ENCODE data around the gene LRRC28. TPM values are rescaled to one million over a fixed set of nuclear protein-coding genes. Genes with fewer than 3 reads are reported as not detected.
A peak's percentile ranks its signal among the peaks of the same experiment; 100 is the strongest.

Gene LRRC28
- total RNA-seq, 4 donors from 2014 or later: 56.5 to 82.7 (median 64.2) TPM

- Histone ChIP-seq H3K36me3 (no peaks in the 10 kb centered on the region), H3K27ac (peak overlapping the region in 3 of 4 donors; percentile 37 to 68 (median 40))
Observed at GRCh38 chr15:99408236-99409096, 157.2 kb downstream of the LRRC28 start.

GRCh38 chr15:99409097-99409473 is 157.8 kb downstream of the LRRC28 start:
- peak overlapping the region in 3 of 4 donors; percentile 37 to 68 (median 40) for H3K27ac ChIP-seq
- DNase-seq: peak; percentile 76
- H3K4me3 ChIP-seq: no peak overlapping the region
- 0 to 19% methylated on average over 2 to 10 of the region's 10 CpGs for WGBS, 2 donors (ENCODE audit: low coverage in 1 of 2)
- peaks cover 9 to 16% (median 14%) of the 10 kb centered on the region in 4 donors for H3K4me1 ChIP-seq
- H3K9me3 ChIP-seq: no peaks in the 10 kb centered on the region
- H3K36me3 ChIP-seq: no peaks in the 10 kb centered on the region
- in situ Hi-C loops (cut with MboI; ENCODE audit: low pct_ligation_motif_present in 1 of 4, low pct_unique_long_range_greater_than_20kb in 1 of 4, low sequenced_read_pairs in 3 of 4): loop anchor here in 1 of 4 donors (25.0 kb wide), 1 partner anchor 303 kb away; no protein-coding TSS in a partner anchor
- no peaks in the 10 kb centered on the region for H3K27me3 ChIP-seq
- intact Hi-C loops (cut with DNase I; ENCODE audit: low total_unique reads): no loop called here
- TF ChIP-seq EP300 (IDR thresholded peaks at IDR 0.05; ENCODE audit: low read depth) (no peak), CTCF (IDR thresholded peaks at IDR 0.05) (peak; percentile 51 to 75 (median 55)), POLR2A (IDR thresholded peaks at IDR 0.05) (no peak), POLR2AphosphoS5 (IDR thresholded peaks at IDR 0.05) (no peak)

More at GRCh38 chr15:99408236-99409096, 157.2 kb downstream of the LRRC28 start:
- no peaks in the 10 kb centered on the region for H3K9me3 ChIP-seq
- WGBS, 2 donors (ENCODE audit: low coverage in 1 of 2): 61 to 78% methylated on average over 5 to 12 of the region's 12 CpGs
- TF ChIP-seq POLR2A (IDR thresholded peaks at IDR 0.05) (no peak), EP300 (IDR thresholded peaks at IDR 0.05; ENCODE audit: low read depth) (no peak), POLR2AphosphoS5 (IDR thresholded peaks at IDR 0.05) (no peak), CTCF (IDR thresholded peaks at IDR 0.05) (no peak)
- no peak overlapping the region for H3K4me3 ChIP-seq
- in situ Hi-C loops (cut with MboI; ENCODE audit: low pct_ligation_motif_present in 1 of 4, low pct_unique_long_range_greater_than_20kb in 1 of 4, low sequenced_read_pairs in 3 of 4): loop anchor here in 1 of 4 donors (25.0 kb wide), 1 partner anchor 304 kb away; no protein-coding TSS in a partner anchor
- H3K27me3 ChIP-seq: no peaks in the 10 kb centered on the region
- peaks cover 9 to 16% (median 14%) of the 10 kb centered on the region in 4 donors for H3K4me1 ChIP-seq
- no peak for DNase-seq
- intact Hi-C loops (cut with DNase I; ENCODE audit: low total_unique reads): no loop called here

GRCh38 chr15:99409560-99409959 is 158.3 kb downstream of the LRRC28 start:
- TF ChIP-seq EP300 (IDR thresholded peaks at IDR 0.05; ENCODE audit: low read depth): no peak
- no peak for TF ChIP-seq CTCF (IDR thresholded peaks at IDR 0.05)
- TF ChIP-seq POLR2A (IDR thresholded peaks at IDR 0.05): no peak
- TF ChIP-seq POLR2AphosphoS5 (IDR thresholded peaks at IDR 0.05): no peak
- in situ Hi-C loops (cut with MboI; ENCODE audit: low pct_ligation_motif_present in 1 of 4, low pct_unique_long_range_greater_than_20kb in 1 of 4, low sequenced_read_pairs in 3 of 4) (loop anchor here in 1 of 4 donors (25.0 kb wide), 1 partner anchor 303 kb away; no protein-coding TSS in a partner anchor), intact Hi-C loops (cut with DNase I; ENCODE audit: low total_unique reads) (no loop called here)
- no peaks in the 10 kb centered on the region for H3K36me3 ChIP-seq
- H3K27me3 ChIP-seq: no peaks in the 10 kb centered on the region
- H3K4me1 ChIP-seq: peaks cover 9 to 16% (median 14%) of the 10 kb centered on the region in 4 donors
- no peaks in the 10 kb centered on the region for H3K9me3 ChIP-seq
- no peak for DNase-seq
- peak overlapping the region in 2 of 4 donors; percentile 37 to 68 for H3K27ac ChIP-seq
- no peak overlapping the region for H3K4me3 ChIP-seq
- 98% methylated on average over 6 of the region's 6 CpGs; no CpG with 5 or more reads in 1 of the 2 donors for WGBS, 2 donors (ENCODE audit: low coverage in 1 of 2)

- intact Hi-C loops (cut with DNase I; ENCODE audit: low total_unique reads): no loop called here
- H3K27me3 ChIP-seq: no peaks in the 10 kb centered on the region
- no peak for TF ChIP-seq CTCF (IDR thresholded peaks at IDR 0.05)
- no peak for TF ChIP-seq EP300 (IDR thresholded peaks at IDR 0.05; ENCODE audit: low read depth)
- no peak for TF ChIP-seq POLR2A (IDR thresholded peaks at IDR 0.05)
- TF ChIP-seq POLR2AphosphoS5 (IDR thresholded peaks at IDR 0.05): no peak
- H3K4me1 ChIP-seq: peaks cover 9 to 16% (median 14%) of the 10 kb centered on the region in 4 donors
- WGBS, 2 donors (ENCODE audit: low coverage in 1 of 2): 82% methylated on average over 4 of the region's 4 CpGs; no CpG with 5 or more reads in 1 of the 2 donors
- H3K9me3 ChIP-seq: no peaks in the 10 kb centered on the region
- no peak for DNase-seq
- no peak overlapping the region for H3K4me3 ChIP-seq
- no peaks in the 10 kb centered on the region for H3K36me3 ChIP-seq
- in situ Hi-C loops (cut with MboI; ENCODE audit: low pct_ligation_motif_present in 1 of 4, low pct_unique_long_range_greater_than_20kb in 1 of 4, low sequenced_read_pairs in 3 of 4): loop anchor here in 1 of 4 donors (25.0 kb wide), 1 partner anchor 302 kb away; no protein-coding TSS in a partner anchor
- no peak overlapping the region for H3K27ac ChIP-seq
Observed at GRCh38 chr15:99410477-99410876, 159.2 kb downstream of the LRRC28 start.
